Activated CD8-positive, alpha-beta T cell treated with anti-CD3 and anti-CD28 coated beads for 36 hours (primary cell): ENCODE measurements around the gene DIS3L2. TPM values are rescaled to one million over a fixed set of nuclear protein-coding genes. Genes with fewer than 3 reads are reported as not detected.
"Not testable (repeated sequence)": the region's sequence is repeated elsewhere in the genome, so short reads cannot be mapped to it uniquely, and the experiment has no call there.

Experiments used
- ATAC-seq: fragments of 200-7000 bp; cut with Tn5 transposase; one replicate; pipeline ENCODE4 v1.10.0; 2021; ENCODE audit warnings: mild to moderate bottlenecking, moderate library complexity
- CTCF ChIA-PET: fragments of 350-600 bp; sonication (Branson Sonifier 250); formaldehyde crosslinking; loops from one replicate; lab custom pipeline; 2021; ENCODE audit warnings: antibody characterized with exemption; lab: Charles Lee
- POLR2A ChIA-PET: fragments of 350-600 bp; sonication (Branson Sonifier 250); formaldehyde crosslinking; loops from one replicate; lab custom pipeline; 2021; ENCODE audit warnings: antibody characterized with exemption; lab: Charles Lee
- DNase-seq: peaks from one replicate; pipeline ENCODE4 v3.0.0-alpha.2; 2020
- H3K27ac Mint-ChIP-seq: one replicate; pipeline ENCODE4 v1.8.0; 2021; ENCODE audit warnings: mild to moderate bottlenecking, mixed read lengths
- H3K27me3 Mint-ChIP-seq: one replicate; pipeline ENCODE4 v1.8.0; 2021; ENCODE audit warnings: mixed read lengths
- H3K36me3 Mint-ChIP-seq: one replicate; pipeline ENCODE4 v1.8.0; 2021; ENCODE audit warnings: low read depth, mixed read lengths
- H3K4me1 Mint-ChIP-seq: one replicate; pipeline ENCODE4 v1.8.0; 2021; ENCODE audit warnings: low read depth, mixed read lengths
- H3K4me3 Mint-ChIP-seq: one replicate; pipeline ENCODE4 v1.8.0; 2021; ENCODE audit warnings: mild to moderate bottlenecking, moderate library complexity, mixed read lengths
- H3K9me3 Mint-ChIP-seq: one replicate; pipeline ENCODE4 v1.8.0; 2021; ENCODE audit warnings: mixed read lengths
- CTCF ChIP-seq: fragments of 200-600 bp; IDR thresholded peaks from one replicate; pipeline ENCODE4 v1.8.0; 2022; ENCODE audit warnings: antibody characterized with exemption, mild to moderate bottlenecking
- intact Hi-C: fragments of 100-400 bp; cut with micrococcal nuclease; formaldehyde crosslinking; loops from one replicate; pipeline ENCODE4 v1.10.0; 2022
- total RNA-seq, 2 experiments: library from RNA; stranded (reverse); gene quantifications; one replicate each; pipeline ENCODE4 v1.2.3, GENCODE V29; 2021

Gene DIS3L2
- total RNA-seq, 2 experiments from 2014 or later: 26.5 to 27.2 TPM

- no peak for TF ChIP-seq CTCF
- Mint-ChIP-seq H3K36me3 (peaks cover 4% of the 10 kb centered on the region), H3K4me1 (no peaks in the 10 kb centered on the region), H3K27ac (no peak overlapping the region), H3K27me3 (no peaks in the 10 kb centered on the region), H3K4me3 (no peak overlapping the region), H3K9me3 (no peaks in the 10 kb centered on the region)
- POLR2A ChIA-PET: interaction anchor here (0.6 kb wide), 1 partner anchor 99 kb away, joined by 3 read pairs; no protein-coding TSS in a partner anchor
- intact Hi-C loops: no loop called here
- ATAC-seq (no peak), DNase-seq (no peak)
- CTCF ChIA-PET: interaction anchor here (0.9 to 1.8 kb wide), 2 partner anchors 13 to 203 kb away, joined by 3 to 6 read pairs; no protein-coding TSS in a partner anchor
Measured at GRCh38 chr2:232104076-232104646, 142.6 kb downstream of the DIS3L2 start.

- Mint-ChIP-seq H3K9me3 (peaks cover 11% of the 10 kb centered on the region), H3K36me3 (peaks cover 12% of the 10 kb centered on the region), H3K27ac (no peak overlapping the region), H3K27me3 (no peaks in the 10 kb centered on the region), H3K4me3 (no peak overlapping the region), H3K4me1 (peaks cover 3% of the 10 kb centered on the region)
- ChIA-PET CTCF (no interaction called here), POLR2A (no interaction called here)
- TF ChIP-seq CTCF: no peak
- ATAC-seq: no peak
- no peak for DNase-seq
- intact Hi-C loops: no loop called here
Measured at GRCh38 chr2:232111551-232111950, 150.0 kb downstream of the DIS3L2 start.

- peaks cover 11% of the 10 kb centered on the region for H3K9me3 Mint-ChIP-seq
- ATAC-seq (no peak), DNase-seq (no peak)
- H3K27ac Mint-ChIP-seq: no peak overlapping the region
- no peak overlapping the region for H3K4me3 Mint-ChIP-seq
- peaks cover 13% of the 10 kb centered on the region for H3K36me3 Mint-ChIP-seq
- intact Hi-C loops: no loop called here
- H3K4me1 Mint-ChIP-seq: peaks cover 3% of the 10 kb centered on the region
- CTCF ChIA-PET: interaction anchor here (1.3 to 1.5 kb wide), 2 partner anchors 41 to 214 kb away, joined by 3 read pairs; no protein-coding TSS in a partner anchor
- no peak for TF ChIP-seq CTCF
- no peaks in the 10 kb centered on the region for H3K27me3 Mint-ChIP-seq
- POLR2A ChIA-PET: interaction anchor here (0.6 kb wide), 1 partner anchor 17 kb away, joined by 3 read pairs; no protein-coding TSS in a partner anchor
Measured at GRCh38 chr2:232113821-232114220, 152.3 kb downstream of the DIS3L2 start.

- POLR2A ChIA-PET, ATAC-seq, H3K4me1 Mint-ChIP-seq, H3K27ac Mint-ChIP-seq, DNase-seq, H3K4me3 Mint-ChIP-seq, H3K27me3 Mint-ChIP-seq, intact Hi-C loops: not testable (repeated sequence)
- Mint-ChIP-seq H3K36me3 (peaks cover 13% of the 10 kb centered on the region), H3K9me3 (peaks cover 11% of the 10 kb centered on the region)
- CTCF ChIA-PET: interaction anchor here (1.2 kb wide), 1 partner anchor 188 kb away, joined by 3 read pairs; no protein-coding TSS in a partner anchor
Measured at GRCh38 chr2:232115728-232116361, 154.3 kb downstream of the DIS3L2 start.

GRCh38 chr2:232116852-232117251 is 155.3 kb downstream of the DIS3L2 start:
- no peak overlapping the region for H3K4me3 Mint-ChIP-seq
- peaks cover 12% of the 10 kb centered on the region for H3K36me3 Mint-ChIP-seq
- H3K27ac Mint-ChIP-seq: no peak overlapping the region
- ATAC-seq (no peak), DNase-seq (no peak)
- ChIA-PET POLR2A (no interaction called here), CTCF (interaction anchor here (0.7 to 1.2 kb wide), 3 partner anchors 10 to 189 kb away, joined by 3 read pairs; no protein-coding TSS in a partner anchor)
- intact Hi-C loops: no loop called here
- no peaks in the 10 kb centered on the region for H3K27me3 Mint-ChIP-seq
- TF ChIP-seq CTCF: no peak
- peaks cover 11% of the 10 kb centered on the region for H3K9me3 Mint-ChIP-seq
- H3K4me1 Mint-ChIP-seq: peaks cover 3% of the 10 kb centered on the region
